H1 (cell line): ENCODE data around the gene SERPINB1. TPM values are rescaled to one million over a fixed set of nuclear protein-coding genes. Genes with fewer than 3 reads are reported as not detected.

Source experiments
- CTCF ChIA-PET: fragments of 300-600 bp; sonication (Branson Sonifier 250); formaldehyde crosslinking; loops from one replicate; lab custom pipeline; 2021; ENCODE audit not compliant: partially characterized antibody; lab: Charles Lee
- POLR2A ChIA-PET: fragments of 300-600 bp; sonication (Branson Sonifier 250); formaldehyde crosslinking; loops from one replicate; lab custom pipeline; 2021; ENCODE audit warnings: inconsistent platforms; ENCODE audit not compliant: partially characterized antibody; lab: Charles Lee
- DNase-seq, 2 experiments: peaks; one replicate each; pipeline versions ENCODE4 v3.0.0 to v3.0.0-alpha.2; 2010 to 2022; ENCODE audit warnings: low spot score in 2 of 2, low read depth in 1 of 2, mixed read lengths in 1 of 2
- FAIRE-seq: peaks from 2 replicates; lab custom pipeline; 2011; peaks lifted over from hg19 to GRCh38; lab: Jason Lieb, UNC
- H2AFZ ChIP-seq: 2 replicates; pipeline ENCODE4 v1.8.1; 2012; ENCODE audit warnings: low read length, inconsistent platforms
- H2AK5ac ChIP-seq: 2 replicates; pipeline ENCODE4 v1.6.1; 2013; ENCODE audit warnings: low read depth, low read length
- H2BK120ac ChIP-seq: replicated peaks from 2 replicates; pipeline ENCODE3; 2013; ENCODE audit warnings: low read depth, low read length, inconsistent platforms
- H2BK12ac ChIP-seq: 2 replicates; pipeline ENCODE4 v1.6.1; 2013; ENCODE audit warnings: low read depth, low read length
- H2BK15ac ChIP-seq: 2 replicates; pipeline ENCODE4 v1.6.1; 2013; ENCODE audit warnings: low read length
- H2BK20ac ChIP-seq: 2 replicates; pipeline ENCODE4 v1.6.1; 2013; ENCODE audit warnings: low read length
- H2BK5ac ChIP-seq: 2 replicates; pipeline ENCODE4 v1.6.1; 2013; ENCODE audit warnings: low read depth, low read length
- H3K14ac ChIP-seq: 2 replicates; pipeline ENCODE4 v1.6.1; 2013; ENCODE audit warnings: inconsistent platforms; ENCODE audit not compliant: insufficient read length
- H3K18ac ChIP-seq: 2 replicates; pipeline ENCODE4 v1.6.1; 2013; ENCODE audit warnings: low read length; ENCODE audit errors: extremely low read depth
- H3K23ac ChIP-seq: 2 replicates; pipeline ENCODE4 v1.6.1; 2013; ENCODE audit warnings: inconsistent platforms; ENCODE audit not compliant: insufficient read length
- H3K23me2 ChIP-seq: 2 replicates; pipeline ENCODE4 v1.6.1; 2013; ENCODE audit warnings: low read depth, low read length
- H3K27ac ChIP-seq: 2 replicates; pipeline ENCODE4 v1.6.1; 2011; ENCODE audit warnings: low read depth, low read length, inconsistent platforms
- H3K27me3 ChIP-seq, 4 experiments: replicated peaks in 1 of 4; 1 replicate in 1 of 4; 2 replicates in 3 of 4; pipeline versions ENCODE4 v1.6.1 to v1.8.1; 2011 to 2013; ENCODE audit warnings: low read length in 3 of 4, mild to moderate bottlenecking in 3 of 4, inconsistent platforms in 2 of 4, mixed read lengths in 2 of 4, moderate library complexity in 1 of 4; ENCODE audit not compliant: control insufficient read depth in 3 of 4, insufficient read depth in 3 of 4; ENCODE audit errors: extremely low read depth in 1 of 4
- H3K36me3 ChIP-seq, 4 experiments: 2 replicates each; pipeline versions ENCODE4 v1.6.1 to v1.8.1; 2011 to 2013; ENCODE audit warnings: mild to moderate bottlenecking in 4 of 4, low read length in 3 of 4, moderate library complexity in 2 of 4, control low read depth in 1 of 4, inconsistent platforms in 1 of 4; ENCODE audit not compliant: insufficient read depth in 4 of 4, control insufficient read depth in 2 of 4
- H3K4ac ChIP-seq: replicated peaks from 2 replicates; pipeline ENCODE3; 2013; ENCODE audit warnings: low read length, low read depth, mixed read lengths, inconsistent platforms; ENCODE audit not compliant: insufficient read length
- H3K4me1 ChIP-seq, 4 experiments: replicated peaks in 1 of 4; 1 replicate in 1 of 4; 2 replicates in 3 of 4; pipeline versions ENCODE4 v1.6.1 to v1.8.1; 2011 to 2013; ENCODE audit warnings: low read length in 3 of 4, inconsistent platforms in 2 of 4, mixed read lengths in 1 of 4; ENCODE audit not compliant: insufficient read depth in 4 of 4, control insufficient read depth in 3 of 4
- H3K4me2 ChIP-seq, 2 experiments: 2 replicates each; pipeline versions ENCODE4 v1.6.1 to v1.8.1; 2011 to 2013; ENCODE audit warnings: low read depth in 2 of 2, low read length in 2 of 2, control low read depth in 1 of 2, inconsistent platforms in 1 of 2, mild to moderate bottlenecking in 1 of 2; ENCODE audit not compliant: insufficient read depth in 1 of 2
- H3K4me3 ChIP-seq, 4 experiments: fragments of 200-600, 300-600 bp in 1 of 4; sonication (generic), shearing (Covaris generic), sonication (Bioruptor Twin) in 1 of 4; 2 replicates each; pipeline versions ENCODE4 v1.5.1 to v1.8.1; 2011 to 2016; ENCODE audit warnings: low read length in 4 of 4, low read depth in 3 of 4, control low read depth in 2 of 4, inconsistent platforms in 2 of 4, mild to moderate bottlenecking in 2 of 4, mixed read lengths in 1 of 4, moderate library complexity in 1 of 4; ENCODE audit not compliant: insufficient read depth in 2 of 4; ENCODE audit errors: extremely low read depth in 1 of 4
- H3K56ac ChIP-seq: replicated peaks from 2 replicates; pipeline ENCODE3; 2013; ENCODE audit warnings: low read depth, mild to moderate bottlenecking, mixed read lengths, low read length, inconsistent platforms; ENCODE audit not compliant: insufficient read length
- H3K79me1 ChIP-seq: 2 replicates; pipeline ENCODE4 v1.6.1; 2013; ENCODE audit warnings: low read depth, low read length, control low read depth
- H3K79me2 ChIP-seq, 2 experiments: 2 replicates each; pipeline versions ENCODE4 v1.6.1 to v1.8.1; 2012 to 2013; ENCODE audit warnings: low read length in 2 of 2, mild to moderate bottlenecking in 2 of 2, inconsistent platforms in 1 of 2; ENCODE audit not compliant: insufficient read depth in 2 of 2, control insufficient read depth in 1 of 2
- H3K9ac ChIP-seq, 4 experiments: replicated peaks in 1 of 4; 1 replicate in 1 of 4; 2 replicates in 3 of 4; pipeline versions ENCODE4 v1.6.1 to v1.8.1; 2011 to 2013; ENCODE audit warnings: low read depth in 3 of 4, low read length in 3 of 4, control low read depth in 2 of 4, mild to moderate bottlenecking in 2 of 4, moderate library complexity in 2 of 4, inconsistent platforms in 1 of 4; ENCODE audit errors: extremely low read depth in 1 of 4
- H3K9me3 ChIP-seq, 2 experiments: 2 replicates each; pipeline versions ENCODE4 v1.6.1 to v1.8.1; 2012 to 2013; ENCODE audit warnings: mild to moderate bottlenecking in 2 of 2, moderate library complexity in 2 of 2, control low read depth in 1 of 2, inconsistent platforms in 1 of 2, low read depth in 1 of 2, low read length in 1 of 2, mixed read lengths in 1 of 2; ENCODE audit not compliant: insufficient read depth in 2 of 2
- H4K20me1 ChIP-seq, 2 experiments: replicated peaks in 1 of 2; 2 replicates each; pipeline versions ENCODE3 to v1.8.1; 2011 to 2013; ENCODE audit warnings: inconsistent platforms in 2 of 2, low read length in 2 of 2, mild to moderate bottlenecking in 1 of 2; ENCODE audit not compliant: insufficient read depth in 2 of 2, control insufficient read depth in 1 of 2
- H4K5ac ChIP-seq: 2 replicates; pipeline ENCODE4 v1.6.1; 2013; ENCODE audit warnings: low read length, low read depth, mixed read lengths, inconsistent platforms; ENCODE audit not compliant: insufficient read length
- H4K8ac ChIP-seq: 2 replicates; pipeline ENCODE4 v1.8.0; 2013; ENCODE audit warnings: mild to moderate bottlenecking, moderate library complexity, low read length, inconsistent platforms; ENCODE audit not compliant: insufficient read depth; ENCODE audit errors: extremely low read depth
- H4K91ac ChIP-seq: replicated peaks from 2 replicates; pipeline ENCODE3; 2013; ENCODE audit warnings: low read length, mixed read lengths, inconsistent platforms; ENCODE audit not compliant: insufficient read length
- BRCA1 ChIP-seq: IDR thresholded peaks from 2 replicates; pipeline ENCODE4 v1.6.1; 2012; ENCODE audit warnings: low read depth, low read length, improper control_type of control experiment
- EP300 ChIP-seq, 2 experiments: IDR thresholded peaks; 1 replicate in 1 of 2; 2 replicates in 1 of 2; pipeline ENCODE4 v1.6.1; 2011 to 2012; ENCODE audit warnings: low read depth in 2 of 2, low read length in 2 of 2, mild to moderate bottlenecking in 2 of 2, borderline replicate concordance in 1 of 2, inconsistent platforms in 1 of 2, moderate library complexity in 1 of 2
- EZH2 ChIP-seq: fragments of 200-600 bp; sonication (generic); IDR thresholded peaks from 2 replicates; pipeline ENCODE4 v1.7.1; 2012; ENCODE audit warnings: low read depth, mild to moderate bottlenecking, moderate library complexity, low read length, inconsistent platforms; ENCODE audit not compliant: severe bottlenecking
- KDM4A ChIP-seq: IDR thresholded peaks from one replicate; pipeline ENCODE4 v1.7.1; 2012; ENCODE audit warnings: low read depth, mild to moderate bottlenecking, moderate library complexity, low read length, inconsistent platforms; ENCODE audit not compliant: severe bottlenecking
- MAFK ChIP-seq: IDR thresholded peaks from 2 replicates; pipeline ENCODE4 v1.6.1; 2012; ENCODE audit warnings: low read depth, mild to moderate bottlenecking, improper control_type of control experiment, low read length
- PHF8 ChIP-seq: fragments of 200-600 bp; sonication (generic); conservative IDR thresholded peaks from 2 replicates; pipeline ENCODE4 v1.7.1; 2012; ENCODE audit warnings: low read depth, mild to moderate bottlenecking, inconsistent platforms, low read length, moderate library complexity
- POLR2A ChIP-seq, 2 experiments: IDR thresholded peaks; 1 replicate in 1 of 2; 2 replicates in 1 of 2; pipeline ENCODE4 v1.6.1; 2011; ENCODE audit warnings: low read depth in 2 of 2, low read length in 2 of 2, mild to moderate bottlenecking in 2 of 2; ENCODE audit errors: control extremely low read depth in 1 of 2
- RAD21 ChIP-seq, 2 experiments: IDR thresholded peaks in 1 of 2; conservative IDR thresholded peaks in 1 of 2; 2 replicates each; pipeline ENCODE4 v1.6.1; 2011; ENCODE audit warnings: low read depth in 2 of 2, low read length in 2 of 2, improper control_type of control experiment in 1 of 2, inconsistent platforms in 1 of 2, mild to moderate bottlenecking in 1 of 2, moderate library complexity in 1 of 2
- RXRA ChIP-seq: IDR thresholded peaks from 2 replicates; pipeline ENCODE4 v1.6.1; 2011; ENCODE audit warnings: low read depth, mild to moderate bottlenecking, low read length, moderate library complexity; ENCODE audit not compliant: insufficient read depth
- SP2 ChIP-seq: IDR thresholded peaks from 2 replicates; pipeline ENCODE4 v1.6.1; 2012; ENCODE audit warnings: mild to moderate bottlenecking, low read length, inconsistent platforms
- SRF ChIP-seq: IDR thresholded peaks from 2 replicates; pipeline ENCODE4 v1.6.1; 2011; ENCODE audit warnings: mild to moderate bottlenecking, low read depth, low read length, moderate library complexity
- YY1 ChIP-seq: IDR thresholded peaks from 2 replicates; pipeline ENCODE4 v1.6.1; 2011; ENCODE audit warnings: low read depth, mild to moderate bottlenecking, low read length
- ZNF274 ChIP-seq: IDR thresholded peaks from 2 replicates; pipeline ENCODE4 v1.7.0; 2012; ENCODE audit warnings: low read length, borderline replicate concordance; ENCODE audit errors: extremely low read depth
- WGBS, 2 experiments: shearing (Covaris generic) in 1 of 2; methylation state at CpG; one replicate each; pipeline versions ENCODE4 v1.1.6 to v1.1.7; 2013 to 2015; ENCODE audit warnings: low lambda C conversion rate in 2 of 2, mixed read lengths in 2 of 2, inconsistent platforms in 1 of 2, low coverage in 1 of 2, missing lambda C conversion rate in 1 of 2; ENCODE audit not compliant: insufficient replicate concordance in 2 of 2, insufficient coverage in 1 of 2, insufficient read length in 1 of 2; ENCODE audit errors: extremely low coverage in 1 of 2, missing lambda C conversion rate in 1 of 2; 5-methylcytosine and 5-hydroxymethylcytosine counted together
- polyA plus RNA-seq, 7 experiments: library from polyadenylated mRNA; depleted of rRNA in 3 of 7; stranded (reverse) in 5 of 7; unstranded in 2 of 7; fragments of >200 nt in 5 of 7; fragments of 200-250 nt in 2 of 7; gene quantifications; 1 replicate in 5 of 7; 2 replicates in 1 of 7; 4 replicates in 1 of 7; pipeline versions ENCODE4 v1.2.1 to v1.2.3, GENCODE V29; 2011 to 2013; ENCODE audit warnings: missing spikeins in 2 of 7, mixed read lengths in 2 of 7
- total RNA-seq: library from RNA; stranded (reverse); fragmentation: NEBNext Ultra II Directional; extraction: Animal tissue kit (Norgen Biotek cat#: 25700); gene quantifications from 2 replicates; pipeline ENCODE4 v1.2.1, GENCODE V29; 2021

SERPINB1 gene
- total and polyA plus RNA-seq, 2 of the 8 experiments (the other 6 are each of a cell fraction or from before 2014, with no cell fraction given): 8.1 to 17.3 TPM

DNA sequence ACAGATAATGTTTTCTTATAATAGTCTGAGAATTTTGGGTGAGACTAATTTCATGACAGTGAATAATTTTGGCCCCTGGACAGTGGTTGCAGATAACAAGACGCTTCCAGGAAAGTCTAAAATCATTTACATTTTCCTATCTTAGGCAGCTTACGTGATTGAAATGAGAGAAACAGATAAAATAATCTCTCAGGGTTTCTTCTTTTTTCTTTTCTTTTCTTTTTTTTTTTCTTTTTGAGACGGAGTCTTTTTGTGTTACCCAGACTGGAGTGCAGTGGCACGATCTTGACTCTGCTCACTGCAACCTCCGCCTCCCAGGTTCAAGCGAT lies 4.2 kb upstream of the SERPINB1 start:
- Histone ChIP-seq H4K91ac (no peak overlapping the region), H3K4me1 (peaks cover 2 to 19% (median 9%) of the 10 kb centered on the region in 4 experiments), H2BK15ac (no peak overlapping the region), H3K18ac (no peak overlapping the region), H2AK5ac (no peak overlapping the region), H3K23ac (no peak overlapping the region), H2AFZ (no peak overlapping the region), H3K4me2 (no peak overlapping the region), H3K9me3 (no peaks in the 10 kb centered on the region), H2BK120ac (no peak overlapping the region), H3K27ac (no peak overlapping the region), H3K4ac (no peak overlapping the region), H4K20me1 (no peaks in the 10 kb centered on the region), H3K79me1 (no peaks in the 10 kb centered on the region), H4K5ac (no peak overlapping the region), H3K4me3 (no peak overlapping the region), H2BK5ac (no peak overlapping the region), H3K14ac (no peak overlapping the region), H2BK12ac (no peak overlapping the region), H3K56ac (no peak overlapping the region), H4K8ac (no peak overlapping the region), H3K9ac (no peak overlapping the region), H3K79me2 (no peaks in the 10 kb centered on the region), H3K27me3 (no peaks in the 10 kb centered on the region), H3K36me3 (no peaks in the 10 kb centered on the region), H2BK20ac (no peak overlapping the region), H3K23me2 (no peaks in the 10 kb centered on the region)
- DNase-seq (no peak), FAIRE-seq (no peak)
- 95% methylated on average over 5 of the region's 6 CpGs; no CpG with 5 or more reads in 1 of the 2 experiments for WGBS, 2 experiments
- ChIA-PET CTCF (interaction anchor here (0.7 to 7.7 kb wide), 43 partner anchors 12 to 182 kb away, joined by 3 to 129 read pairs (median 4); partner anchors contain the start of gene SERPINB9), POLR2A (interaction anchor here (0.9 to 2.5 kb wide), 6 partner anchors 21 to 144 kb away, joined by 3 to 16 read pairs (median 4); no protein-coding TSS in a partner anchor)
- no peak for TF ChIP-seq MAFK
- no peak for TF ChIP-seq EZH2
- TF ChIP-seq POLR2A (IDR thresholded peaks at IDR 0.05; ENCODE audit: control extremely low read depth in 1 of 2, low read depth in 2 of 2, low read length in 2 of 2): no peak
- TF ChIP-seq ZNF274: no peak
- no peak for TF ChIP-seq SP2
- TF ChIP-seq SRF: no peak
- no peak for TF ChIP-seq PHF8
- no peak for TF ChIP-seq BRCA1
- no peak for TF ChIP-seq RAD21 (IDR thresholded peaks at IDR 0.05 in 1 of 2, conservative IDR thresholded peaks at IDR 0.05 in 1 of 2; ENCODE audit: low read depth in 2 of 2, low read length in 2 of 2)
- TF ChIP-seq EP300 (IDR thresholded peaks at IDR 0.05; ENCODE audit: borderline replicate concordance in 1 of 2, low read depth in 2 of 2, low read length in 2 of 2): no peak
- no peak for TF ChIP-seq KDM4A
- no peak for TF ChIP-seq RXRA
- no peak for TF ChIP-seq YY1
